ENCODE results near the gene ZNF423. TPM values are rescaled to one million over a fixed set of nuclear protein-coding genes. Genes with fewer than 3 reads are reported as not detected.

The ZNF423 gene
- total and polyA plus RNA-seq, 2 of the 13 experiments (the other 11 are each of a cell fraction or from before 2014, with no cell fraction given), result 0.07 to 0.31 TPM

Small RNA genes lying within 50 kb of the gene (small RNA-seq; reads per million reads assigned to genes)
- 0 reads per million in 3 experiments for gene MRPS21P7 (ENCODE audit: insufficient read depth in 2 of 3, insufficient read length in 3 of 3, low read depth in 2 of 3, low replicate concordance in 1 of 3)
- gene MRPS21P8 (ENCODE audit: insufficient read depth in 2 of 3, insufficient read length in 3 of 3, low read depth in 2 of 3, low replicate concordance in 1 of 3), result 0 reads per million in 3 experiments

Other genes with a start within 250 kb of the ZNF423 start
- gene CNEP1R1, start 169.1 kb upstream of the ZNF423 start, total RNA-seq (2016; rRNA removed; fragmentation: Illumina TruSeq; extraction: Trizol), result 22.9 and 23.6 TPM in 2 replicates
- 25.3 and 26.8 TPM in 2 replicates for gene CNEP1R1, start 169.1 kb upstream of the ZNF423 start, polyA plus RNA-seq (2011; rRNA removed)
- gene HEATR3, start 209.9 kb upstream of the ZNF423 start, total RNA-seq (2016; rRNA removed; fragmentation: Illumina TruSeq; extraction: Trizol), result 52.4 and 60.2 TPM in 2 replicates
- 22.4 and 26.8 TPM in 2 replicates for gene HEATR3, start 209.9 kb upstream of the ZNF423 start, polyA plus RNA-seq (2011; rRNA removed)

All from HepG2 (cell line).